Liver (tissue), 2 donors: ENCODE measurements around the gene CENPU.

Experiments used
- JUND ChIP-seq, 2 donors: IDR thresholded peaks; 2 replicates each; pipeline ENCODE4 v1.6.1; 2016; ENCODE audit warnings: antibody characterized with exemption in 2 of 2
- RAD21 ChIP-seq, 2 donors: IDR thresholded peaks; 2 replicates each; pipeline ENCODE4 v1.6.1; 2016; ENCODE audit warnings: antibody characterized with exemption in 2 of 2, mild to moderate bottlenecking in 2 of 2
- donor health status: healthy.

- TF ChIP-seq RAD21 (IDR thresholded peaks at IDR 0.05), result no peak
- TF ChIP-seq JUND (IDR thresholded peaks at IDR 0.05), result no peak
These were observed 29.4 kb upstream of the CENPU start for GRCh38 chr4:184763150-184763780.
